NT2/D1 (cell line): ENCODE measurements around the gene CNTN3.

Experiments
- SUZ12 ChIP-seq: IDR thresholded peaks from 2 replicates; pipeline ENCODE4 v1.6.1; 2011; ENCODE audit not compliant: insufficient read length, insufficient read depth; ENCODE audit errors: extremely low read depth
- YY1 ChIP-seq: IDR thresholded peaks from 2 replicates; pipeline ENCODE4 v1.6.1; 2011; ENCODE audit not compliant: insufficient read length, insufficient read depth
- ZNF274 ChIP-seq: IDR thresholded peaks from 2 replicates; pipeline ENCODE4 v1.6.1; 2011; ENCODE audit warnings: mild to moderate bottlenecking, low read depth, low read length

DNA sequence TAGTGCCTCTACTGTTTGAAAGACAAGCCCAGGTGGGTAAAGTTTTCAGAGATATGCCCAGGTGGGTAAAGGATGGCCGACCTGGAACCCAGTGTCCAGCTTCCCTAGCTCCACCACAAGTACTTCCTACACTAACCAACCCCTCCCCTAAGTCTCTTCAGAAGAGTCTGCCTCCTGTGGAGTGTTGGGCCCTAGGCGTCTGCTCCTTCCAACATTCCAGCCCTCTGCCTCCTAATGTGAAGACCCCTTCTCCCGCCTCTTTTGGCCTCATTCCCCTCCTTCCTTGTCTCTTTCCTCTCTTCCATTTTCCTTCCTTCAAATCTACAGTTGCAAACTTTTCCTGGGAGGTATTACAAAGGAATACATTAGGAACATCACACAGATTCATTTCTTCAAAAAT lies 38.6 kb downstream of the CNTN3 start:
- TF ChIP-seq YY1 (no peak), ZNF274 (no peak), SUZ12 (no peak)
